HG03378 (cell line): Measurements from ENCODE around the gene AP3B1.
"Not testable (repeated sequence)": the region's sequence is repeated elsewhere in the genome, so short reads cannot be mapped to it uniquely, and the experiment has no call there.

Source experiments
- ATAC-seq: cut with Tn5 transposase; IDR thresholded peaks from one replicate; pipeline ENCODE4 v1.9.1; 2021; ENCODE audit warnings: mild to moderate bottlenecking, moderate library complexity; ENCODE audit not compliant: unreplicated experiment

Gene AP3B1

GRCh38 chr5:78077369-78078068, 217.0 kb downstream of the AP3B1 start:
- ATAC-seq, result no peak

- no peak for ATAC-seq
These were observed 218.1 kb downstream of the AP3B1 start for GRCh38 chr5:78076351-78076750.

- no peak for ATAC-seq
These were observed 219.2 kb downstream of the AP3B1 start for GRCh38 chr5:78075301-78075700.

- not testable (repeated sequence) for ATAC-seq
These were observed 223.8 kb downstream of the AP3B1 start for GRCh38 chr5:78070691-78071090.

GRCh38 chr5:78067581-78067980, 226.9 kb downstream of the AP3B1 start:
- ATAC-seq, result not testable (repeated sequence)

- not testable (repeated sequence) for ATAC-seq
These were observed 227.8 kb downstream of the AP3B1 start for GRCh38 chr5:78066722-78067121.

GRCh38 chr5:78065663-78066062, 228.8 kb downstream of the AP3B1 start:
- ATAC-seq, result no peak

- no peak for ATAC-seq
These were observed 229.5 kb downstream of the AP3B1 start for GRCh38 chr5:78064941-78065472.

GRCh38 chr5:78063495-78063894, 231.0 kb downstream of the AP3B1 start:
- no peak for ATAC-seq

- no peak for ATAC-seq
These were observed 231.9 kb downstream of the AP3B1 start for GRCh38 chr5:78062645-78063044.

- no peak for ATAC-seq
These were observed 234.1 kb downstream of the AP3B1 start for GRCh38 chr5:78060421-78060820.

GRCh38 chr5:78058625-78059024, 235.9 kb downstream of the AP3B1 start:
- ATAC-seq, result no peak

GRCh38 chr5:78056901-78057514, 237.5 kb downstream of the AP3B1 start:
- no peak for ATAC-seq

- no peak for ATAC-seq
These were observed 238.4 kb downstream of the AP3B1 start for GRCh38 chr5:78056053-78056452.

GRCh38 chr5:78050888-78051287, 243.6 kb downstream of the AP3B1 start:
- ATAC-seq, result no peak

GRCh38 chr5:78046823-78047222, 247.7 kb downstream of the AP3B1 start:
- ATAC-seq, result not testable (repeated sequence)

- ATAC-seq, result no peak
These were observed 248.5 kb downstream of the AP3B1 start for GRCh38 chr5:78046006-78046405.

- ATAC-seq, result no peak
These were observed 252.7 kb downstream of the AP3B1 start for GRCh38 chr5:78041805-78042204.

GRCh38 chr5:78025540-78025939, 269.0 kb downstream of the AP3B1 start:
- ATAC-seq, result no peak

GRCh38 chr5:78019744-78020143, 274.8 kb downstream of the AP3B1 start:
- no peak for ATAC-seq

- no peak for ATAC-seq
These were observed 277.5 kb downstream of the AP3B1 start for GRCh38 chr5:78016863-78017529.
